HG03520 (cell line): ENCODE data around the gene ARMC9.
"Not testable (repeated sequence)": the region's sequence is repeated elsewhere in the genome, so short reads cannot be mapped to it uniquely, and the experiment has no call there.

Source experiments
- ATAC-seq: cut with Tn5 transposase; IDR thresholded peaks from one replicate; pipeline ENCODE4 v1.9.1; 2021; ENCODE audit warnings: mild to moderate bottlenecking, moderate library complexity; ENCODE audit not compliant: unreplicated experiment

The ARMC9 gene

GRCh38 chr2:231198291-231199173 lies at the start of gene ARMC9:
ARMC9 (plus strand) TSS chr2:231198631; CDS start chr2:231206239, 7,608 bp downstream.
- ATAC-seq: peak; percentile 95

GRCh38 chr2:231152800-231153557 lies 45.5 kb upstream of the ARMC9 start:
- ATAC-seq: no peak

GRCh38 chr2:231159306-231159705 lies 39.1 kb upstream of the ARMC9 start:
- no peak for ATAC-seq

GRCh38 chr2:231160701-231161100 lies 37.7 kb upstream of the ARMC9 start:
- ATAC-seq: no peak

- ATAC-seq: no peak
Measured at GRCh38 chr2:231161252-231161839, 37.1 kb upstream of the ARMC9 start.

GRCh38 chr2:231161877-231162329 lies 36.5 kb upstream of the ARMC9 start:
- no peak for ATAC-seq

GRCh38 chr2:231163011-231163410 lies 35.4 kb upstream of the ARMC9 start:
- no peak for ATAC-seq

- no peak for ATAC-seq
Measured at GRCh38 chr2:231163414-231164095, 34.9 kb upstream of the ARMC9 start.

GRCh38 chr2:231167745-231168459 lies 30.5 kb upstream of the ARMC9 start:
- no peak for ATAC-seq

GRCh38 chr2:231168460-231169139 lies 29.8 kb upstream of the ARMC9 start:
- ATAC-seq: no peak

GRCh38 chr2:231169488-231169887 lies 28.9 kb upstream of the ARMC9 start:
- ATAC-seq: no peak

GRCh38 chr2:231170055-231170454 lies 28.4 kb upstream of the ARMC9 start:
- no peak for ATAC-seq

- ATAC-seq: no peak
Measured at GRCh38 chr2:231172025-231172424, 26.4 kb upstream of the ARMC9 start.

GRCh38 chr2:231174211-231174651 lies 24.2 kb upstream of the ARMC9 start:
- ATAC-seq: no peak

- ATAC-seq: no peak
Measured at GRCh38 chr2:231176066-231176465, 22.4 kb upstream of the ARMC9 start.

GRCh38 chr2:231177156-231178025 lies 21.0 kb upstream of the ARMC9 start:
- ATAC-seq: no peak

GRCh38 chr2:231178805-231179204 lies 19.6 kb upstream of the ARMC9 start:
- ATAC-seq: not testable (repeated sequence)

- ATAC-seq: no peak
Measured at GRCh38 chr2:231181860-231182512, 16.4 kb upstream of the ARMC9 start.
